Activated naive CD4-positive, alpha-beta T cell treated with anti-CD3 and anti-CD28 coated beads, Interleukin-2, amount 50 U/mL, for 72 hours (primary cell): Measurements from ENCODE around the gene STK17A. TPM values are rescaled to one million over a fixed set of nuclear protein-coding genes. Genes with fewer than 3 reads are reported as not detected.
"Not testable (repeated sequence)": the region's sequence is repeated elsewhere in the genome, so short reads cannot be mapped to it uniquely, and the experiment has no call there.

ENCODE experiments used
- ATAC-seq, 2 donors: fragments of 150-1000 bp; cut with Tn5 transposase; 2 replicates each; pipeline ENCODE4 v1.10.0; 2021; ENCODE audit warnings: mild to moderate bottlenecking in 2 of 2, moderate library complexity in 2 of 2
- DNase-seq, 2 donors: peaks; one replicate each; pipeline ENCODE4 v3.0.0; 2021 to 2022; ENCODE audit warnings: low spot score in 2 of 2
- H3K27ac Mint-ChIP-seq, 2 donors: one replicate each; pipeline ENCODE4 v1.8.0; 2022; ENCODE audit warnings: mild to moderate bottlenecking in 2 of 2, mixed read lengths in 2 of 2
- H3K36me3 Mint-ChIP-seq, 2 donors: one replicate each; pipeline ENCODE4 v1.8.0; 2022; ENCODE audit warnings: mixed read lengths in 2 of 2
- H3K9me3 Mint-ChIP-seq, 2 donors: one replicate each; pipeline ENCODE4 v1.8.0; 2022; ENCODE audit warnings: mixed read lengths in 2 of 2
- total RNA-seq, 2 donors: library from RNA; stranded (reverse); gene quantifications; one replicate each; pipeline ENCODE4 v1.2.3, GENCODE V29; 2022

The STK17A gene
- total RNA-seq, 2 donors from 2014 or later, result 52.0 to 71.9 TPM

- DNase-seq (no peak), ATAC-seq (no peak)
- peaks cover 0 to 11% of the 10 kb centered on the region in 2 donors for H3K9me3 Mint-ChIP-seq
- no peaks in the 10 kb centered on the region for H3K36me3 Mint-ChIP-seq
- no peak overlapping the region for H3K27ac Mint-ChIP-seq
Observed at GRCh38 chr7:43559171-43559945, 23.6 kb upstream of the STK17A start.

DNA sequence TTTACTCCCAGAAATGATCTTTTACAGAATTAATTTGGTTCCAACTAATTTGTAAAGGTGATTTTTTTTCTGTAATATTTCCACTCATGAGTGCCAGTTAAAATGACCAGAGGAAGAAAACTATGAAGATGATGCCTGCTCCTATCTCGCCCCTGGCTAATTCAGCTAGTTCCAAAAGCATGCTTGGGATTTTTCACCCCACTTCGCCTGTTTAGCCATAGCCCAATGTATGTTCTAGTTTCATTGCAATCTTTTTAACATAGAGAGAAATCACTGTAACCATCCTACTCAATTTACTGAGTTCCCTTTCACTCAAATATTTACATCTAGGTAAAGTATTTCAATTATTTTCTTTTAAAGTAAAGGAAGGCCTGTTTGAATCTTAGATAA lies 23.0 kb upstream of the STK17A start:
- DNase-seq (no peak), ATAC-seq (no peak)
- H3K9me3 Mint-ChIP-seq, result peaks cover 0 to 11% of the 10 kb centered on the region in 2 donors
- no peak overlapping the region for H3K27ac Mint-ChIP-seq
- no peaks in the 10 kb centered on the region for H3K36me3 Mint-ChIP-seq

DNA sequence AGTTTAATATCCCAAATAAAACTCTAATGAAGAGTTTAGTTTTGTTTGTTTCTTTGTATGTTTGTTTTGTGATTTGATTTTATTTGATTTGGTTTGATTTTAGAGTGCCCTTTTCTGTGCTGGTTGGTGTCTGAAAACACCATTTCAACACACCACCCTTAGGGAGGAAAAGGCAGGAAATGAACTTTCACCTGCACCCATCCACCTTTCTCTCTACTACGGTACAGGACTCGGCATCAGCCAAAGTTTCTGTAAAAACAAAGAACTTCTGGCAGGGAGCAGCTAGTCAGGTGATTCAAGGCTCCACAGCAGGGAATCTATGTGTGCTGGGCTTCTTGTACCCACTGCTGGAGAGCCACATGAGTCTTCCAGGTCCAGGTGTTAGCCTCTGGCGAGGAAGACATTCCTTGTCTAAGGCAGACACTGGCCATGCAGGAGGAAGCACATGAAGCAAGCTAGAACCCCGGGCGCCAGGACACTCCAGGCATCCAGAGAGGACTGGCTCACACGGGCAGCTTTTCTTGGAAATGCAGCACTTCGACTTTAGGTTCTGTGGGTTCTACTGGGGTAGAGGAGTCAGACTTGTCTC lies 22.1 kb upstream of the STK17A start:
- ATAC-seq (no peak), DNase-seq (no peak)
- H3K27ac Mint-ChIP-seq, result no peak overlapping the region
- no peaks in the 10 kb centered on the region for H3K36me3 Mint-ChIP-seq
- peaks cover 0 to 11% of the 10 kb centered on the region in 2 donors for H3K9me3 Mint-ChIP-seq

DNA sequence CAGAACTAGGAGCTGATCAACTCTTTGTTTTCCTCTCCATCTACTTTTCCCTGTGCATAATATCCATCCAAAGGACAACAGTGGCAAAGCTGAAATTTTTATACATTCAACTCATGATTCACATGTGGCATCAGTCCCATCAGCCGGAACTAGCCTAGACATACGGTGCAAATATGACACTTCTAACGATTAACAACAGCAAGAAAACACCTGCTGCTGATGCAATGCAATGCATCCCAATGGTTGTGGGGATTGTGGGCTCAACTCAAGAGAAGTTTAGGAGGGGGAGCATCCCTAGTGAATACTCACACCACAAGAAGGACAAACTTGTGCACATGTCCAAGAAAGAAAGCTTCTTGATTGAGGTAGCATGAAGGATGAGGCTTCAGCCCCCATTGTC lies 20.5 kb upstream of the STK17A start:
- DNase-seq (no peak), ATAC-seq (no peak)
- Mint-ChIP-seq H3K27ac (no peak overlapping the region), H3K9me3 (peaks cover 0 to 11% of the 10 kb centered on the region in 2 donors), H3K36me3 (no peaks in the 10 kb centered on the region)

DNA sequence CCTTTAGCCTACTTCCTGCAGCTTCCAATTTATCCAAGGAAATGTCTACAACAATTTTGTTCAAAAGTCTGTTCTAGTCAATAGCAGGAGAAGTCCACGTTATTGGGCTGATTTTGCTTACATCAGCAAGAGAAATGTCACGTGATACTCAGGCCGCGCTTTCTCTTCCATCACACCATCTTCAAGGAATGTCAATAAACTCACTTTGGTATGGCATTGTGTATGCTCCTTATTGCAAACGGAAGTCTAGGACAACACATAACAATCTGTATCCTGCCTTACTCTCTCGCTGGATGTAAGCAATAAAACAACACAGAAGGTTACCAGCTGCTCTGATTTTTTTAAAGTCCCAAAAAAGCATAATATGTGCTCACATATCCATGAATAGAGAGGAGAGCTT lies 17.1 kb upstream of the STK17A start:
- H3K9me3 Mint-ChIP-seq, result no peaks in the 10 kb centered on the region
- ATAC-seq (no peak), DNase-seq (no peak)
- H3K27ac Mint-ChIP-seq, result no peak overlapping the region
- no peaks in the 10 kb centered on the region for H3K36me3 Mint-ChIP-seq

GRCh38 chr7:43568529-43568928 lies 14.4 kb upstream of the STK17A start:
- Mint-ChIP-seq H3K9me3 (no peaks in the 10 kb centered on the region), H3K27ac (no peak overlapping the region), H3K36me3 (no peaks in the 10 kb centered on the region)
- ATAC-seq (no peak), DNase-seq (no peak)

- no peaks in the 10 kb centered on the region for H3K36me3 Mint-ChIP-seq
- no peak for DNase-seq
- no peak overlapping the region for H3K27ac Mint-ChIP-seq
- H3K9me3 Mint-ChIP-seq, result no peaks in the 10 kb centered on the region
- peak in 1 of 2 donors; percentile 48 for ATAC-seq
Observed at GRCh38 chr7:43569424-43569823, 13.5 kb upstream of the STK17A start.

GRCh38 chr7:43570688-43571365 lies 12.1 kb upstream of the STK17A start:
- no peaks in the 10 kb centered on the region for H3K36me3 Mint-ChIP-seq
- H3K27ac Mint-ChIP-seq, result no peak overlapping the region
- ATAC-seq (peak in 1 of 2 donors; percentile 44), DNase-seq (no peak)
- H3K9me3 Mint-ChIP-seq, result no peaks in the 10 kb centered on the region

GRCh38 chr7:43572516-43573049 lies 10.3 kb upstream of the STK17A start:
- ATAC-seq, result peak; percentile 87 to 92

GRCh38 chr7:43573832-43574231 lies 9.1 kb upstream of the STK17A start:
- not testable (repeated sequence) for H3K36me3 Mint-ChIP-seq, H3K9me3 Mint-ChIP-seq, DNase-seq, H3K27ac Mint-ChIP-seq, ATAC-seq

More at GRCh38 chr7:43572516-43573049, 10.3 kb upstream of the STK17A start:
- H3K36me3 Mint-ChIP-seq, result no peaks in the 10 kb centered on the region
- no peak for DNase-seq
- H3K9me3 Mint-ChIP-seq, result peaks cover 0 to 1% of the 10 kb centered on the region in 2 donors
- H3K27ac Mint-ChIP-seq, result peak overlapping the region; percentile 29 to 56

GRCh38 chr7:43575506-43575905 lies 7.4 kb upstream of the STK17A start:
- Mint-ChIP-seq H3K9me3 (peaks cover 0 to 6% of the 10 kb centered on the region in 2 donors), H3K36me3 (no peaks in the 10 kb centered on the region), H3K27ac (no peak overlapping the region)
- DNase-seq, result no peak
- no peak for ATAC-seq

- no peaks in the 10 kb centered on the region for H3K36me3 Mint-ChIP-seq
- no peak overlapping the region for H3K27ac Mint-ChIP-seq
- H3K9me3 Mint-ChIP-seq, result peaks cover 0 to 6% of the 10 kb centered on the region in 2 donors
- DNase-seq (no peak), ATAC-seq (no peak)
Observed at GRCh38 chr7:43576241-43576640, 6.7 kb upstream of the STK17A start.

DNA sequence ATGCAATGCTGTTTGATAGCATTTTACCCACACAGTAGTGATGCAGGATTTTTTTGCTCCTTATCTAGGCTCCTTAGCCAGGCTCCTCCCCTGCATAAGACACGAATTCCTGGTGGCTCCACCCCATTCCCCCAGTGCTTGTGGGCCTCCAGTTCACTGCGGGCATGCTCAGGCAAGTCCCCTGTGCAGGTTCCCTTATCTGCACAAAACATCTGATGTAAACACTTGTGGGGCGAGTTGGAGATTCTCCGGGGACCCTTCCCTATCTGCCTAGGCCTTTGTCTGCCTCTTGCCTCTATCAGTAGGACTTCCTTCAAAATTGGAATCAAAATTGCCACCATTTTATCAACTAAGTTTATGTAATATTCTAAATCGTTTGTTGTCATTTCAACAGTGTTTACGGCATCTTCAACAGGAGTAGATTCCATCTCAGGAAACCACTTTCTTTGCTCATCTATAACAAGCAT lies 5.4 kb upstream of the STK17A start:
- Mint-ChIP-seq H3K36me3 (no peaks in the 10 kb centered on the region), H3K9me3 (peaks cover 0 to 6% of the 10 kb centered on the region in 2 donors), H3K27ac (peak overlapping the region in 1 of 2 donors; percentile 14)
- ATAC-seq (peak in 1 of 2 donors; percentile 40), DNase-seq (no peak)

DNA sequence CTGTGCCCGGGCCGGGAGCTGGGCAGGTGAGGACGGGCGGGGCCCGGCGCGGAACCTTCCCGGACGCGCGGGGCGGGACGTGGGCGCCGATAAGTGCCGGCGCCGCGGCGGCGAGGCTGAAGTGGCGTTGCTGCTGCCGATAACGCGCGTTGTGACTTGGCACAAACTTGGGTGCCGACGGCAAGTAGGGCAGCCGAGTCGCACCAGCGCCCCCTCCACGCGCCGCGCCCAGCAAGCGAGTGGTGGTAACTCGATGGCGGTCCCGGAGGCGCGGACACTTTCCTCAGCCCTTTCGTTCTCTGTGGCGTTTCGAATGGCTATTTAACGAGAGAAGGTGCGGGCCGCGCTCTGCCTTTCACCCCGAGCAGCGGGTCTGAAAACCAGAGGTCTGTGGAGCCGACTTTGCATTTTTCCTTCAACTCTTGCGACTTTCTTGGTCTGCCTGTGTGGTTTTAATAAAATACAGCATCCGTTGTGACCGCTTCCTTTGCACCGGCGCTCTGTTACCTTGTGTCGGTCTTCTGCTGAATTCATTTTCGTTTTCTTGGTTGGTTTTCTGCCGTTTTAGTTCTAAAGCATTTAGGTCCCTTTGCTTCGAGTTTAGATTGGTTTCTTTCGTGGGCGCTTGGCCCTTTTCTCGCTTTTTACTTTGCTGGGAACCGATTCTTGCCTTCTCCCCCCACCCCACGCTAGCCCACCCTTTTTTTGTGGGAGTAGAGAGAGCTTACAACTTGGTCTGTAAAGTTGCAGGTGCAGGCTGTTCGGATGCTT lies 701 bp downstream of the STK17A start:
- peak; percentile 12 to 19 for ATAC-seq
- peak; percentile 55 to 78 for DNase-seq
- H3K9me3 Mint-ChIP-seq, result no peaks in the 10 kb centered on the region
- peaks cover 10 to 15% of the 10 kb centered on the region in 2 donors for H3K36me3 Mint-ChIP-seq
- H3K27ac Mint-ChIP-seq, result peak overlapping the region; percentile 98 to 99

DNA sequence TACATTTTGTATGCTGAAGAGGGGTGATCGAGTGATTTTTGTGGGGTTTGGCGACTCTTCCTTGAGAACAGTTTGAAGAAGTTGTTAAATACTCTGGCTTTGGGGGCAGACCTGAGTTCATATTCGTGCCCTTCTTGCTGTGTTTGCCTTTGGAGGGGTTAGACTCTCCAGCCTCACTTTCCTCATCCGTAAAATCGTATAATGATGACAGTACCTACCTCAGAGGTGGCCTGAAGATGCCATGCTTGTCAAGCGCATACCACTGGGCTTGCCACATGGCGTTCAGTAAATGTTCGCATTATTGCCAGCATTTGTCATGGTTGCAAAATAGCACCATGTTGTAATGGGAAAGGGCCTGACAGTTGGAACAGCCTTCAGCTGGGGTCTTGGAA lies 1.3 kb downstream of the STK17A start:
- Mint-ChIP-seq H3K9me3 (no peaks in the 10 kb centered on the region), H3K27ac (peak overlapping the region; percentile 98 to 99), H3K36me3 (peaks cover 10 to 16% of the 10 kb centered on the region in 2 donors)
- DNase-seq (peak in 1 of 2 donors; percentile 33), ATAC-seq (peak in 1 of 2 donors; percentile 17)

GRCh38 chr7:43584733-43585132 lies 1.8 kb downstream of the STK17A start:
- not testable (repeated sequence) for ATAC-seq, H3K9me3 Mint-ChIP-seq, DNase-seq
- Mint-ChIP-seq H3K36me3 (peaks cover 10 to 16% of the 10 kb centered on the region in 2 donors), H3K27ac (peak overlapping the region; percentile 98 to 99)
